HT1080 (cell line): ENCODE measurements around the gene FSHR. TPM values are rescaled to one million over a fixed set of nuclear protein-coding genes. Genes with fewer than 3 reads are reported as not detected.

Source experiments
- small RNA-seq: library from RNA; depleted of rRNA; stranded (forward); fragments of <200 nt; gene quantifications from one replicate; pipeline ENCODE3, GENCODE V24; 2014
- total RNA-seq: library from RNA; depleted of rRNA; stranded (reverse); fragments of >200 nt; shearing (Covaris generic); gene quantifications from 2 replicates; pipeline ENCODE4 v1.2.3, GENCODE V29; 2014

The FSHR gene
- total RNA-seq, 1 experiment from 2014 or later, result not detected

Small RNA genes lying within 50 kb of the gene (small RNA-seq; reads per million reads assigned to genes)
- not detected for gene MIR548BA
